ENCODE measurements around the gene CPSF4. TPM values are rescaled to one million over a fixed set of nuclear protein-coding genes. Genes with fewer than 3 reads are reported as not detected.
A peak's percentile ranks its signal among the peaks of the same experiment; 100 is the strongest.

The CPSF4 gene
- total and polyA plus RNA-seq, 2 donors (not counting 1 experiment from before 2014, with no cell fraction given): 17.3 to 44.9 TPM

DNA sequence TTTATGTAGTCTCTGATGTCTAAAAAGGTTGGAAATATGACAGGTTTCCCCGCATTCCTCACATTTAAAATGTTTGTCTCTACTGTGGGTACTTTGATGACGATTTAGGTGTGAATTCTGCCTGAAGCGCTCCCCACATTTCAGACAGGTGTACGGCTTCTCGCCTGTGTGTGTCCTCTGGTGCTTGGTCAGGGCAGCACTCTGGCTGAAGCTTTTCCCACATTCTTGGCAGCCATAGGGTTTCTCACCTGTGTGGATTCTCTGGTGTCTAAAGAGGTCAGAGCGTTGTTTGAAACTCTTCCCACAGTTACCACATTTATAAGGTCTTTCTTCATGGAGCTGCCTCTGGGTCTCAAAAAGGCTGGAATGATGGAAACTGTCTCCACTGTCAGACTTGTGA lies 55.1 kb downstream of the CPSF4 start:
- peaks cover 22% of the 10 kb centered on the region for H3K36me3 ChIP-seq (ENCODE audit: control insufficient read depth, insufficient read depth, low read length)

DNA sequence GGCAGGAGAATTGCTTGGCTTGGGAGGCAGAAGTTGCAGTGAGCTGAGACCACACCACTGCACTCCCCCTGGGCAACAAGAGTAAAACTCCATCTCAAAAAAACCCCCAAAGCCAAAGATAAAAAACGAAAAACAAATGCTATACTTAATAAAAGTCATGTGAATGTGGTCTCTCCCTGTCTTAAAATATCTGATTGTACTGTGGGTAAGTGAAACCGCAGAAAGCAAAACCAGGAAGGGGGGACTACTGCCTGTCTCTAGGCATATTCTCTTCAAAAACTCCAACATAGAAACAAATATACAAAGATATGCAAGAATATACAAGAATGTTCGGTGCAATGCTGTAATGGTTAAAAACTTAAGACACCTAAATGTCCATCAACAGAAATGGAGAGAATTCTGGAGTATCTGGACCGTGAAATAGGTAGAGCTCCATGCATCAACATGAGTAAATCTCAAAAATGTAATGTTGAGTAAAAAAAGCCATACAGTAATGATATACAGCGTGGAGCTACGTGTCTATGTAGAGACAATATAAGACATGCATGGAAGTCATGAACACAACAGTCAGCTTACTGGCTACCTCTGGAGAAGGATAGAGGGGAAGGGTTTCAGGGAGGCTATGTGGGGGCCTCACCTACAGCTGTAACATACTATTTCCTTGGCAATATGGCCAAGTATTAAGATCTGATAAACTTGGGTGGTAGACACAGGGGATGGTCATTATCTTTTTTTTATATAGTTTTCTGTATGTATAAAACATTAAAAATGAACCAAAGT lies 59.2 kb downstream of the CPSF4 start:
- TF ChIP-seq, protein P1, sequence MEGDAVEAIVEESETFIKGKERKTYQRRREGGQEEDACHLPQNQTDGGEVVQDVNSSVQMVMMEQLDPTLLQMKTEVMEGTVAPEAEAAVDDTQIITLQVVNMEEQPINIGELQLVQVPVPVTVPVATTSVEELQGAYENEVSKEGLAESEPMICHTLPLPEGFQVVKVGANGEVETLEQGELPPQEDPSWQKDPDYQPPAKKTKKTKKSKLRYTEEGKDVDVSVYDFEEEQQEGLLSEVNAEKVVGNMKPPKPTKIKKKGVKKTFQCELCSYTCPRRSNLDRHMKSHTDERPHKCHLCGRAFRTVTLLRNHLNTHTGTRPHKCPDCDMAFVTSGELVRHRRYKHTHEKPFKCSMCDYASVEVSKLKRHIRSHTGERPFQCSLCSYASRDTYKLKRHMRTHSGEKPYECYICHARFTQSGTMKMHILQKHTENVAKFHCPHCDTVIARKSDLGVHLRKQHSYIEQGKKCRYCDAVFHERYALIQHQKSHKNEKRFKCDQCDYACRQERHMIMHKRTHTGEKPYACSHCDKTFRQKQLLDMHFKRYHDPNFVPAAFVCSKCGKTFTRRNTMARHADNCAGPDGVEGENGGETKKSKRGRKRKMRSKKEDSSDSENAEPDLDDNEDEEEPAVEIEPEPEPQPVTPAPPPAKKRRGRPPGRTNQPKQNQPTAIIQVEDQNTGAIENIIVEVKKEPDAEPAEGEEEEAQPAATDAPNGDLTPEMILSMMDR (conservative IDR thresholded peaks at IDR 0.05 in 1 of 2, IDR thresholded peaks at IDR 0.05 in 1 of 2; ENCODE audit: low read depth in 1 of 2, low read length in 2 of 2): no peak
- TF ChIP-seq EZH2 (IDR thresholded peaks at IDR 0.05; ENCODE audit: low read length, missing control alignments): no peak
- no peak overlapping the region for H2AFZ ChIP-seq (ENCODE audit: low read length)
- peak overlapping the region; percentile 95 for H3K4me2 ChIP-seq (ENCODE audit: extremely low read depth, insufficient read depth, low read length)
- H3K4me3 ChIP-seq (replicated peaks in 1 of 4; ENCODE audit: control extremely low read depth in 1 of 4, insufficient read depth in 1 of 4, low read depth in 3 of 4, low read length in 4 of 4): peak overlapping the region; percentile 89 to 99 (median 96)
- peaks cover 45% of the 10 kb centered on the region for H3K79me2 ChIP-seq (ENCODE audit: control insufficient read depth, insufficient read depth, low read length)
- no peak overlapping the region for H3K9ac ChIP-seq (ENCODE audit: insufficient read depth, low read length)
- peaks cover 3% of the 10 kb centered on the region for H3K4me1 ChIP-seq (ENCODE audit: control insufficient read depth, extremely low read depth, insufficient read depth, low read length)
- DNase-seq (ENCODE audit: low read depth in 2 of 2): no peak
- H3K27me3 ChIP-seq (ENCODE audit: control insufficient read depth, insufficient read depth, low read length): no peaks in the 10 kb centered on the region
- H3K27ac ChIP-seq (ENCODE audit: insufficient read depth, low read length): no peak overlapping the region
- H4K20me1 ChIP-seq (ENCODE audit: control insufficient read depth, extremely low read depth, insufficient read depth, low read length): no peaks in the 10 kb centered on the region
- H3K36me3 ChIP-seq (ENCODE audit: control insufficient read depth, insufficient read depth, low read length): peaks cover 18% of the 10 kb centered on the region
- H3K9me3 ChIP-seq (ENCODE audit: control insufficient read depth, insufficient read depth, low read depth, low read length): peaks cover 5% of the 10 kb centered on the region

More for the DNA sequence above, 55.1 kb downstream of the CPSF4 start:
- TF ChIP-seq EZH2 (IDR thresholded peaks at IDR 0.05; ENCODE audit: low read length, missing control alignments): no peak
- TF ChIP-seq, protein P1 (conservative IDR thresholded peaks at IDR 0.05 in 1 of 2, IDR thresholded peaks at IDR 0.05 in 1 of 2; ENCODE audit: low read depth in 1 of 2, low read length in 2 of 2): no peak
- Histone ChIP-seq H3K27me3 (ENCODE audit: control insufficient read depth, insufficient read depth, low read length) (no peaks in the 10 kb centered on the region), H3K27ac (ENCODE audit: insufficient read depth, low read length) (no peak overlapping the region), H3K4me2 (ENCODE audit: extremely low read depth, insufficient read depth, low read length) (no peak overlapping the region), H2AFZ (ENCODE audit: low read length) (no peak overlapping the region), H4K20me1 (ENCODE audit: control insufficient read depth, extremely low read depth, insufficient read depth, low read length) (no peaks in the 10 kb centered on the region), H3K4me3 (replicated peaks in 1 of 4; ENCODE audit: control extremely low read depth in 1 of 4, insufficient read depth in 1 of 4, low read depth in 3 of 4, low read length in 4 of 4) (no peak overlapping the region), H3K9me3 (ENCODE audit: control insufficient read depth, insufficient read depth, low read depth, low read length) (peaks cover 5% of the 10 kb centered on the region), H3K4me1 (ENCODE audit: control insufficient read depth, extremely low read depth, insufficient read depth, low read length) (peaks cover 3% of the 10 kb centered on the region), H3K9ac (ENCODE audit: insufficient read depth, low read length) (no peak overlapping the region), H3K79me2 (ENCODE audit: control insufficient read depth, insufficient read depth, low read length) (peaks cover 25% of the 10 kb centered on the region)
- DNase-seq (ENCODE audit: low read depth in 2 of 2): no peak

DNA sequence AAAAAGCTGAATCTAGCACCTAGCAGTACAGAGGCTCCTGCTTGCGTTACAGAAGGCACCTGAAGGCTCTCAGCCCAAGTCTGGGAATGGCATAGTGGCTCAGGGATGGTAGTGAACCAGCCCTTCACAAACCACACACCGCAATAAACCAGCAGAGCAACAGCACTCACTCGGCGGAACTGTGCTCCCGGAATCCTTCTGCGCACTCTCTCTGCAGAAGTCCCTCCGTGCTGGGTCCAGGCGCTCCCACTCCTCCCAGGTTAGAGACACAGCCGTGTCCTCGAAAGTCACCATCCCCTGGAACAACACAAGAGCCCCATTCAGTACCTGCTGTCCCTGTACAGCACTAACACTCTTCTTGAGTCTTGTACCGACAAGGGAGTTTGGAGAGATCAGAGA lies 59.8 kb downstream of the CPSF4 start:
- Histone ChIP-seq H3K4me1 (ENCODE audit: control insufficient read depth, extremely low read depth, insufficient read depth, low read length) (peaks cover 3% of the 10 kb centered on the region), H3K27ac (ENCODE audit: insufficient read depth, low read length) (no peak overlapping the region), H3K79me2 (ENCODE audit: control insufficient read depth, insufficient read depth, low read length) (peaks cover 45% of the 10 kb centered on the region)

More for the DNA sequence above, 59.8 kb downstream of the CPSF4 start:
- no peak overlapping the region for H2AFZ ChIP-seq (ENCODE audit: low read length)
- no peak for TF ChIP-seq EZH2 (IDR thresholded peaks at IDR 0.05; ENCODE audit: low read length, missing control alignments)
- TF ChIP-seq, protein P1 (conservative IDR thresholded peaks at IDR 0.05 in 1 of 2, IDR thresholded peaks at IDR 0.05 in 1 of 2; ENCODE audit: low read depth in 1 of 2, low read length in 2 of 2): no peak
- peak overlapping the region; percentile 95 for H3K4me2 ChIP-seq (ENCODE audit: extremely low read depth, insufficient read depth, low read length)
- H3K4me3 ChIP-seq (replicated peaks in 1 of 4; ENCODE audit: control extremely low read depth in 1 of 4, insufficient read depth in 1 of 4, low read depth in 3 of 4, low read length in 4 of 4): peak overlapping the region; percentile 89 to 99 (median 96)
- no peaks in the 10 kb centered on the region for H4K20me1 ChIP-seq (ENCODE audit: control insufficient read depth, extremely low read depth, insufficient read depth, low read length)
- H3K36me3 ChIP-seq (ENCODE audit: control insufficient read depth, insufficient read depth, low read length): peaks cover 15% of the 10 kb centered on the region
- DNase-seq (ENCODE audit: low read depth in 2 of 2): no peak
- H3K27me3 ChIP-seq (ENCODE audit: control insufficient read depth, insufficient read depth, low read length): no peaks in the 10 kb centered on the region
- peak overlapping the region; percentile 32 for H3K9ac ChIP-seq (ENCODE audit: insufficient read depth, low read length)
- H3K9me3 ChIP-seq (ENCODE audit: control insufficient read depth, insufficient read depth, low read depth, low read length): peaks cover 4% of the 10 kb centered on the region

Measured in fibroblast of lung (primary cell).